ENCODE measurements around the gene NHEJ1. TPM values are rescaled to one million over a fixed set of nuclear protein-coding genes. Genes with fewer than 3 reads are reported as not detected.

Gene NHEJ1
- polyA plus RNA-seq, 1 experiment: 24.1 TPM

DNA sequence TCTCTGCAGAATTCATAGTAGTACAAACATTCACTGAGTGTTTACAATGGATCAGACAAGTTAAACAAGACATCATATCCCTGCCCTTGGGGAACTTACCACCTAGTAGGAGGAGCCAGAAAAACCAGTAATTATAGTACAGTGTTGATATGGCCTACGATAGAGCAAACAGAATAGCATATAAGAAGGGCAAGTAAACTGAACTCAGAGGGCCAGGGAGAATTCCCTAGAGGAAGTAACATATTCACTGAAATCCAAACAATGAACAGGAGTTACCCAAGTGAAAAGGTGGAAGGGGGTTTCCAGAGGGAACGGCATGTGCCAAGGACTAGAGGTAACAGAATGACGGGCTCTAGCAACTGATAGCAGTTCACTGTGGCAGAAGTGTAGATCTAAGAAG lies 34.1 kb downstream of the NHEJ1 start:
- ChIA-PET POLR2A (no interaction called here), CTCF (interaction anchor here (1.6 kb wide), 1 partner anchor 29 kb away, joined by 6 read pairs; no protein-coding TSS in a partner anchor)
- TF ChIP-seq, protein P1, sequence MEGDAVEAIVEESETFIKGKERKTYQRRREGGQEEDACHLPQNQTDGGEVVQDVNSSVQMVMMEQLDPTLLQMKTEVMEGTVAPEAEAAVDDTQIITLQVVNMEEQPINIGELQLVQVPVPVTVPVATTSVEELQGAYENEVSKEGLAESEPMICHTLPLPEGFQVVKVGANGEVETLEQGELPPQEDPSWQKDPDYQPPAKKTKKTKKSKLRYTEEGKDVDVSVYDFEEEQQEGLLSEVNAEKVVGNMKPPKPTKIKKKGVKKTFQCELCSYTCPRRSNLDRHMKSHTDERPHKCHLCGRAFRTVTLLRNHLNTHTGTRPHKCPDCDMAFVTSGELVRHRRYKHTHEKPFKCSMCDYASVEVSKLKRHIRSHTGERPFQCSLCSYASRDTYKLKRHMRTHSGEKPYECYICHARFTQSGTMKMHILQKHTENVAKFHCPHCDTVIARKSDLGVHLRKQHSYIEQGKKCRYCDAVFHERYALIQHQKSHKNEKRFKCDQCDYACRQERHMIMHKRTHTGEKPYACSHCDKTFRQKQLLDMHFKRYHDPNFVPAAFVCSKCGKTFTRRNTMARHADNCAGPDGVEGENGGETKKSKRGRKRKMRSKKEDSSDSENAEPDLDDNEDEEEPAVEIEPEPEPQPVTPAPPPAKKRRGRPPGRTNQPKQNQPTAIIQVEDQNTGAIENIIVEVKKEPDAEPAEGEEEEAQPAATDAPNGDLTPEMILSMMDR (IDR thresholded peaks at IDR 0.05; ENCODE audit: insufficient read depth, low read depth, low read length): no peak
- Histone ChIP-seq H3K27me3 (ENCODE audit: control insufficient read depth, insufficient read depth, low read length) (no peaks in the 10 kb centered on the region), H3K4me3 (ENCODE audit: low read depth, low read length) (no peak overlapping the region), H3K36me3 (ENCODE audit: control insufficient read depth, insufficient read depth, low read length) (no peaks in the 10 kb centered on the region)
- DNase-seq (ENCODE audit: low read depth): no peak

DNA sequence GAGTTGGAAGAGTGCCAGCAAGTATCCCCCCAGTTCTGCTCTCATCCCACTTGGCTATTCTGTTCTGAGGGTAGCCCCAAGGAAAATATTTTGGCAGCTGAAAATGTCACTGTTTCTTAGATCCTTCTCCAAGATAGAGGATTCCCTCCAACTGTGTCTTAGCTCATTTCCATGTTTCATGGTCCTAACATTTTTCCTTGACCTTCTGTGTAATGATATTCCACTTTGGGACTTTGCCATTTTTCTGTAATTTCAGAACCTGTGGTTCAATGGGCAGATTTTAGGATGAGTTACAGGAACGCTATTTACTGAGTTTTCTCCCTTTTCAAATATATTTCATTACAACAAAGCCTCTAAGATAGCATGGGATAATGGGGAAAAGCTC lies 34.7 kb downstream of the NHEJ1 start:
- ChIA-PET CTCF (interaction anchor here (1.1 to 9.7 kb wide), 6 partner anchors 16 to 96 kb away, joined by 3 to 86 read pairs (median 7); no protein-coding TSS in a partner anchor), POLR2A (no interaction called here)
- Histone ChIP-seq H3K27me3 (ENCODE audit: control insufficient read depth, insufficient read depth, low read length) (no peaks in the 10 kb centered on the region), H3K36me3 (ENCODE audit: control insufficient read depth, insufficient read depth, low read length) (no peaks in the 10 kb centered on the region), H3K4me3 (ENCODE audit: low read depth, low read length) (no peak overlapping the region)
- TF ChIP-seq, protein P1 (IDR thresholded peaks at IDR 0.05; ENCODE audit: insufficient read depth, low read depth, low read length): no peak
- DNase-seq (ENCODE audit: low read depth): no peak

DNA sequence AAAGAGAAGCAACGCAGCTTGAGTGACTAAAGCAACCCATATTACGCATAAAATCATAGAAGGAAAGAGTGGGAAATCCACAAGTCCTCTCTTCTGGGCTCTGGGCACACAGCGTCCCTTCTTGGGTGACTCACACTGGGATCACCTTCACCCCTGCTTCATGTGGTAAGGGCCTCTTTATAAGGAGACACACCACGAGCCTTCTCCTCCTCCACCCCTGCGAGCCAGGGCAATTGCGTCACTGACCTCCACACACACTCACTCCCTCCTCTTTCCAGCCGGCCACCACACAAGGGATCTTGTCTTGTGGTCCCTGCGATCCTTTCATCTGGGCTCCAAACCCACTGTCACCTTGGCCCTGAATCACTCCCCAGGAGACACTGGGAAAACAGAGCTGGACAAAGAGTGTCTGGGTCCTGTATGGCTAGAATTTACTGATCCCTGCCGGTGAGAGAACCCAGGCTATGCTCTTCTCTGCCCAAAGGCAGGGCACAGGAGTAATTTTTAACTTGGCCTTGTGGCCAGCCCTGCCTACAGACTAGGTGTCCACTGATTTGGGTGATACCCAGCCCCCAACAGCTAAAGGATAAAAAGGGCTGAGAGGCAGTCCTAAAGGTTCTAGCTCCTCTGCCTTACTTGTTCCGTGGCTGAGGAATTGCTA lies 35.3 kb downstream of the NHEJ1 start:
- Histone ChIP-seq H3K36me3 (ENCODE audit: control insufficient read depth, insufficient read depth, low read length) (no peaks in the 10 kb centered on the region), H3K4me3 (ENCODE audit: low read depth, low read length) (no peak overlapping the region), H3K27me3 (ENCODE audit: control insufficient read depth, insufficient read depth, low read length) (no peaks in the 10 kb centered on the region)
- ChIA-PET CTCF (interaction anchor here (1.1 to 12.0 kb wide), 8 partner anchors 16 to 145 kb away, joined by 3 to 168 read pairs (median 7); partner anchors contain the start of gene IHH), POLR2A (no interaction called here)
- peak; percentile 11 for DNase-seq (ENCODE audit: low read depth)
- TF ChIP-seq, protein P1 (IDR thresholded peaks at IDR 0.05; ENCODE audit: insufficient read depth, low read depth, low read length): no peak

DNA sequence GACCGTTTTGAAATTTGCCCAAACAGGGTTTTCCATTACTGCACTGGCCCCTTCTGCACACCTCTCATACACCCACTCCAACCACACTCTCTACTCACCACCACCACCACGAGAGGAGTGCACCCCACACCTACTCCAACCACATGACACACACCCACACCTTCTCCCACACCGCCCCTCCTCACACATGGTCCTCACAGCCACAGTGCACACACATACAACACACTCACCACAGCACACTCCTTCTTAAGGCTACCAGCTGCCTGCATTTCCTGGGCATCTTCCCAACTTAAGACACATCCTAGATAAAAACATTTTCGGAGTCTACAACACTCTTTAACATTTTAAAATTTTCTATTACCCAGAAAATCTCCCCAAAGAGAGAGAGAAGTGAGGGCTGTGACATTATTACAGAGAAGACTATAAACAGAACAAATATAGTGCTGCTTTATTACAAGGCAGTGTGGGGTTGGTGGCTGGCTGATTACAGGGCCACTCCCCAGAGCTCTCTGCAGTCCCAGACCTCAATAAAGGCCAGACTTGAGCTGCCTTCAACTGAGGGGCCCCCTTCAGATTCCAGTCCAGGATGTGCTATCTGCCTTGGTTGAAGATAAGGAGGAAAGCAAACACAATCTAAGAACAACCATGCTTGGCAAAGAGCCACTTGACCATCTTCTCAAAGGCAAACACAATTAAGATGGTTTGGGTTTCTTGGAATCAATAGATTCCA lies 36.1 kb downstream of the NHEJ1 start:
- CTCF ChIA-PET: interaction anchor here (1.0 to 12.0 kb wide), 10 partner anchors 8 to 145 kb away, joined by 3 to 168 read pairs (median 6); partner anchors contain the start of gene IHH

More for the DNA sequence above, 36.1 kb downstream of the NHEJ1 start:
- DNase-seq (ENCODE audit: low read depth): no peak
- TF ChIP-seq, protein P1 (IDR thresholded peaks at IDR 0.05; ENCODE audit: insufficient read depth, low read depth, low read length): no peak
- H3K4me3 ChIP-seq (ENCODE audit: low read depth, low read length): no peak overlapping the region
- POLR2A ChIA-PET: no interaction called here
- H3K27me3 ChIP-seq (ENCODE audit: control insufficient read depth, insufficient read depth, low read length): no peaks in the 10 kb centered on the region
- no peaks in the 10 kb centered on the region for H3K36me3 ChIP-seq (ENCODE audit: control insufficient read depth, insufficient read depth, low read length)
